GM19328 (cell line): ENCODE results near the gene PUM2.
"Not testable (repeated sequence)": the region's sequence is repeated elsewhere in the genome, so short reads cannot be mapped to it uniquely, and the experiment has no call there.

Experiments used
- ATAC-seq: cut with Tn5 transposase; IDR thresholded peaks from one replicate; pipeline ENCODE4 v1.9.1; 2021; ENCODE audit warnings: mild to moderate bottlenecking, moderate library complexity; ENCODE audit not compliant: unreplicated experiment

Gene PUM2

GRCh38 chr2:20292984-20293383 lies 57.7 kb downstream of the PUM2 start:
- ATAC-seq, result no peak

- ATAC-seq, result no peak
Measured at GRCh38 chr2:20291846-20292408, 58.7 kb downstream of the PUM2 start.

GRCh38 chr2:20291106-20291564 lies 59.5 kb downstream of the PUM2 start:
- no peak for ATAC-seq

- no peak for ATAC-seq
Measured at GRCh38 chr2:20288642-20289340, 61.9 kb downstream of the PUM2 start.

GRCh38 chr2:20282916-20283592 lies 67.6 kb downstream of the PUM2 start:
- ATAC-seq, result no peak

GRCh38 chr2:20281876-20282275 lies 68.8 kb downstream of the PUM2 start:
- no peak for ATAC-seq

GRCh38 chr2:20273042-20273441 lies 77.6 kb downstream of the PUM2 start:
- no peak for ATAC-seq

GRCh38 chr2:20268317-20268716 lies 82.3 kb downstream of the PUM2 start:
- ATAC-seq, result not testable (repeated sequence)

- no peak for ATAC-seq
Measured at GRCh38 chr2:20267529-20267928, 83.1 kb downstream of the PUM2 start.

- no peak for ATAC-seq
Measured at GRCh38 chr2:20264629-20265028, 86.0 kb downstream of the PUM2 start.

- no peak for ATAC-seq
Measured at GRCh38 chr2:20257411-20257810, 93.2 kb downstream of the PUM2 start.

GRCh38 chr2:20254731-20255130 lies 95.9 kb downstream of the PUM2 start:
- ATAC-seq, result no peak

- no peak for ATAC-seq
Measured at GRCh38 chr2:20250436-20250835, 100.2 kb downstream of the PUM2 start.

- ATAC-seq, result no peak
Measured at GRCh38 chr2:20249170-20249569, 101.5 kb downstream of the PUM2 start.

- no peak for ATAC-seq
Measured at GRCh38 chr2:20247084-20247483, 103.6 kb downstream of the PUM2 start.

- ATAC-seq, result not testable (repeated sequence)
Measured at GRCh38 chr2:20243637-20244036, 107.0 kb downstream of the PUM2 start.

- ATAC-seq, result no peak
Measured at GRCh38 chr2:20242727-20243377, 107.8 kb downstream of the PUM2 start.

- no peak for ATAC-seq
Measured at GRCh38 chr2:20241973-20242726, 108.5 kb downstream of the PUM2 start.

- ATAC-seq, result not testable (repeated sequence)
Measured at GRCh38 chr2:20240291-20240690, 110.4 kb downstream of the PUM2 start.

- no peak for ATAC-seq
Measured at GRCh38 chr2:20236496-20236895, 114.1 kb downstream of the PUM2 start.
